Neutrophil (primary cell): ENCODE measurements around the gene DNAJC30.
"Not testable (repeated sequence)": the region's sequence is repeated elsewhere in the genome, so short reads cannot be mapped to it uniquely, and the experiment has no call there.

Experiments used
- H3K27ac ChIP-seq: fragments of 200-600 bp; sonication (generic); 2 replicates; pipeline ENCODE4 v1.5.1; 2016; ENCODE audit warnings: mild to moderate bottlenecking, moderate library complexity
- H3K27me3 ChIP-seq: fragments of 200-600 bp; sonication (generic); 2 replicates; pipeline ENCODE4 v1.6.0; 2016; ENCODE audit warnings: mild to moderate bottlenecking
- H3K36me3 ChIP-seq: fragments of 200-600 bp; sonication (generic); 2 replicates; pipeline ENCODE4 v1.5.1; 2017
- H3K4me1 ChIP-seq, 2 experiments: fragments of 200-600 bp in 1 of 2; sonication (generic) in 1 of 2; 1 replicate in 1 of 2; 2 replicates in 1 of 2; pipeline versions ENCODE4 v1.5.1 to v1.6.1; 2013 to 2016; ENCODE audit warnings: low read depth in 1 of 2, low read length in 1 of 2, mild to moderate bottlenecking in 1 of 2, moderate library complexity in 1 of 2; ENCODE audit not compliant: control insufficient read depth in 1 of 2, insufficient read depth in 1 of 2
- H3K4me3 ChIP-seq, 2 experiments: fragments of 200-600 bp in 1 of 2; sonication (generic) in 1 of 2; 1 replicate in 1 of 2; 2 replicates in 1 of 2; pipeline ENCODE4 v1.5.1; 2013 to 2016; ENCODE audit warnings: low read depth in 1 of 2, low read length in 1 of 2, mild to moderate bottlenecking in 1 of 2, moderate library complexity in 1 of 2
- H3K9me3 ChIP-seq: fragments of 200-600 bp; sonication (generic); 2 replicates; pipeline ENCODE4 v1.5.1; 2016
- CTCF ChIP-seq: fragments of 200-600 bp; sonication (generic); IDR thresholded peaks from 2 replicates; pipeline ENCODE4 v1.5.1; 2016; ENCODE audit warnings: antibody characterized with exemption

DNAJC30 gene

GRCh38 chr7:73726083-73726466 lies 42.8 kb upstream of the DNAJC30 start:
- H3K4me1 ChIP-seq = peaks cover 0 to 4% of the 10 kb centered on the region in 2 experiments
- H3K27ac ChIP-seq = no peak overlapping the region
- H3K4me3 ChIP-seq = no peak overlapping the region
- peaks cover 84% of the 10 kb centered on the region for H3K27me3 ChIP-seq
- H3K9me3 ChIP-seq = no peaks in the 10 kb centered on the region
- H3K36me3 ChIP-seq = no peaks in the 10 kb centered on the region
- TF ChIP-seq CTCF = no peak

GRCh38 chr7:73723813-73724212 lies 40.6 kb upstream of the DNAJC30 start:
- no peak for TF ChIP-seq CTCF
- H3K4me3 ChIP-seq = no peak overlapping the region
- no peaks in the 10 kb centered on the region for H3K36me3 ChIP-seq
- H3K4me1 ChIP-seq = peaks cover 9 to 11% of the 10 kb centered on the region in 2 experiments
- no peaks in the 10 kb centered on the region for H3K9me3 ChIP-seq
- H3K27me3 ChIP-seq = peaks cover 97% of the 10 kb centered on the region
- no peak overlapping the region for H3K27ac ChIP-seq

GRCh38 chr7:73722785-73723184 lies 39.5 kb upstream of the DNAJC30 start:
- no peaks in the 10 kb centered on the region for H3K36me3 ChIP-seq
- peaks cover 97% of the 10 kb centered on the region for H3K27me3 ChIP-seq
- no peak for TF ChIP-seq CTCF
- no peaks in the 10 kb centered on the region for H3K9me3 ChIP-seq
- H3K27ac ChIP-seq = no peak overlapping the region
- peaks cover 19 to 21% of the 10 kb centered on the region in 2 experiments for H3K4me1 ChIP-seq
- no peak overlapping the region for H3K4me3 ChIP-seq

GRCh38 chr7:73722182-73722581 lies 38.9 kb upstream of the DNAJC30 start:
- H3K4me1 ChIP-seq = peaks cover 25 to 27% of the 10 kb centered on the region in 2 experiments
- H3K36me3 ChIP-seq, H3K27ac ChIP-seq, H3K4me3 ChIP-seq, H3K9me3 ChIP-seq: not testable (repeated sequence)
- H3K27me3 ChIP-seq = peaks cover 97% of the 10 kb centered on the region

GRCh38 chr7:73721377-73721817 lies 38.1 kb upstream of the DNAJC30 start:
- Histone ChIP-seq H3K27ac (no peak overlapping the region), H3K27me3 (peaks cover 97% of the 10 kb centered on the region), H3K9me3 (no peaks in the 10 kb centered on the region), H3K36me3 (no peaks in the 10 kb centered on the region), H3K4me3 (no peak overlapping the region), H3K4me1 (peaks cover 25 to 31% of the 10 kb centered on the region in 2 experiments)
- TF ChIP-seq CTCF = no peak

- peaks cover 97% of the 10 kb centered on the region for H3K27me3 ChIP-seq
- not testable (repeated sequence) for H3K36me3 ChIP-seq, H3K4me3 ChIP-seq, H3K9me3 ChIP-seq, H3K27ac ChIP-seq
- H3K4me1 ChIP-seq = peaks cover 25 to 27% of the 10 kb centered on the region in 2 experiments
Observed at GRCh38 chr7:73720443-73720842, 37.2 kb upstream of the DNAJC30 start.

- no peaks in the 10 kb centered on the region for H3K9me3 ChIP-seq
- H3K4me1 ChIP-seq = peaks cover 25 to 27% of the 10 kb centered on the region in 2 experiments
- no peak overlapping the region for H3K27ac ChIP-seq
- no peak for TF ChIP-seq CTCF
- H3K4me3 ChIP-seq = peak overlapping the region in 1 of 2 experiments; percentile 37
- H3K27me3 ChIP-seq = peaks cover 97% of the 10 kb centered on the region
- H3K36me3 ChIP-seq = no peaks in the 10 kb centered on the region
Observed at GRCh38 chr7:73719806-73720169, 36.5 kb upstream of the DNAJC30 start.
